Cardiac septum (tissue), 1 donor: ENCODE results near the gene CDK18. TPM values are rescaled to one million over a fixed set of nuclear protein-coding genes. Genes with fewer than 3 reads are reported as not detected.
A peak's percentile ranks its signal among the peaks of the same experiment; 100 is the strongest.

ENCODE experiments used
- DNase-seq: peaks from one replicate; pipeline ENCODE4 v3.0.0-alpha.2; 2020; ENCODE audit warnings: low spot score
- intact Hi-C: fragments of 100-400 bp; cut with DNase I; formaldehyde crosslinking; loops from one replicate; pipeline ENCODE4 v1.14.0; 2022
- total RNA-seq: library from RNA; stranded (reverse); fragmentation: NEBNext Ultra II Directional; extraction: Animal tissue kit (Norgen Biotek cat#: 25700); gene quantifications from one replicate; pipeline ENCODE4 v1.2.1, GENCODE V29; 2021
- donor health status: DM: no; HTN: no; CAD: no.

The CDK18 gene
- total RNA-seq, 1 donor from 2014 or later = 195 TPM

DNA sequence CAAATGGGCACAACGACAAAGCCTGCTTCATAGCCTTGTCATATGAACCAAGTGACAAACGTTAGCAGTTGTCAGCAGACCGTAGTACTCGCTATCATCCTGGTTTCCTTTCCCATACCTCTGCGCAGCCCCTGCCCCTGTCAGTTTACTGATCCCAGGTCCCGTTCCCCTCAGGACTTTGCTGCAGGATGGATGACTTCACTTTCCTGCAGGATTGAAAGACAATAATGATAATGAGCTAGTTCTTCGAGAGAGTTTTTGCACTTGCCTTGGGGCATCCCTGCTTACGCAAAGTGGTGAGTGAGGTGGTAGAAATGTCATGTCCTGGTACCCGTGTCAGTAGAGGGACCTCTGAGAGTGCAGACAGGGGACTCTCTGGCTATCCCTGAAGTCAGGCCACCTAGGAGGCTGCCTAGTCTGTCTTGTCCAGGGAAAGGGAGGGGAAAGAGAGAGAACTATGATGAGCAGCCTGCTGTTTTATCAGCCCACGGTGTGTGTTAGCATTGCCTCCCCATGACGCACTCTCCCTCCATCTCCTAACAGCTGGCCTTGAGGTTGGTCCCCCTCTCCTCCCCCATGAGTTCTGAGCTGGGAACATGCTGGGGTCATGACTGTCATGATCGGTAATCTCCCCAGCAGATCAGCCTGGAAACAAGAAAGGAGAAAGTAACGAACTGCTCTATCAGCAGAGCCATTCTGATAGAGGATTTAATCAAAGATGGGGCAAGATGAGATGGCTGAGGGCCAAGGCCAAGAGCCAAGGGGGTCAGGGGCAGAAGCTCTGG, 73.6 kb downstream of the CDK18 start:
- DNase-seq = peak; percentile 65
- intact Hi-C loops = no loop called here

DNA sequence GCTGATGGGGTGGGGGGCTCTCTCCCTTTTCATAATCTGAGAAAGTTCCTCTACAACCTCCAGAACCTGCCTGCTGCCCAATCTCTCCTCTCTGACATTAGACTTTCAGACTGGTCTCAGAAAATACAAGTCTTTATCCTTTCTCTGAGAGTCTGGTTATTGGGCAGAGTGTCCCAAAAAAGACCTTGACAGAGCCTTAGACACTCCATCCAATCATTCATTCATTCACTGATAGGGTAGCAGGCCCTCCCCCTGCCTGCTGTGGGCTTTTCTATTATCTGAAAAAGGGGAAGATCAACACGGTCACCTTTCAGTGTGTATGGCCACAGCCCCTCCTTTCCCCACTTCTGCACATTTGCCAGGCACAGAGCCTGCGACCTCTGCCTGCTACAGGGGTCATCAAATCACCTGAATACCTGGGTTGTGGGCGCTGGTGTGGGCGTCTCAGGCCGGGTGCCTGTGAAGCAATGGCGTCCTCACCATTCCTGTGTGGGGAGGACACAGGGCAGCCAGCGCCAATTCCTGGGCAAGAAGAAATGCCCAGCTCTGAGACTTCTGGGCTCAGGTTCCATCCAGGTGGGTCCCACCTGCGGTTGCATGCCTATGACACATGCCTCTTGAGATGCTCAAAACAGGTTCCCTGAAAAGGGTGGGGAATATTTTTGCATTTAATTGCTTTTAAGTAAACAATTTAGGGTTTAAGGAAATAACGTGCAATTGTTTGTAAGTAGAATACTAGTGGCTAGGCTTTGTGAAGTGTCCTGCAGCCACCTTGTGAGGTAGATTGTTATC, 74.5 kb downstream of the CDK18 start:
- peak; percentile 20 for DNase-seq
- intact Hi-C loops = no loop called here

GRCh38 chr1:205579711-205580110, 75.2 kb downstream of the CDK18 start:
- peak; percentile 17 for DNase-seq
- intact Hi-C loops = no loop called here

- intact Hi-C loops = no loop called here
- DNase-seq = peak; percentile 43
Observed at GRCh38 chr1:205580140-205580922, 75.9 kb downstream of the CDK18 start.

- intact Hi-C loops = no loop called here
- no peak for DNase-seq
Observed at GRCh38 chr1:205580923-205581180, 76.4 kb downstream of the CDK18 start.

DNA sequence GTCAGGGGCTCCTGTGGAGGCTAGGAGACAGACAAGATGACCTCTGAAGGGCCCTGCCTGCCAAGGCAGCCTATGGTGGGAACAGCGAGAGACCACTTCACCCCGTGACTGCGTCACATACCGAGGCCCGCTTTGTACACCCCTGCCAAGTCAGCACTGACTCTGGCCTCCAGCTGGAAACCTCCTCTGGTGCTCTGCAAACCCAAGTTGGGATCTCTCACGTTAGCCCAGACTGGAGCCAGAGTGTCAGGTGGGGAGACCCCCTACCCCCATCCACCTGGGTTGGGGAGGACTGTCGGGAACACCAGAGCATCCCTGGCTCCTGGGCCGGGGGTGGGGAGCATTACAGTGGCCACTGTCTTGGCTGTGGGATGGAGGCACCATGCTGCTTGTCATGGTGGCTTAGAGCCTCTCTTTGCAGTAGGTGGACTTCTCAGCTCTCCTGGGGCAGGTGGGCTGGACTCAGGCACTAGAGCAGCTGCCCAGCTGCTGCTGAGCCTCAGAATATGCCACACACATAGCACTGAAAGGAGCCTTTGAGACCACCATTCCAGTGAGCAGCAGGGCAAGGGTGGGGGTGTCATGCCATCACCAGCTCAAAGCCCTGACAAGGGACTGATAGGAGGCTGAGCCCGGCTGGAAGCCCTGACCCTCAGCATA, 77.0 kb downstream of the CDK18 start:
- intact Hi-C loops = no loop called here

GRCh38 chr1:205582046-205582445, 77.6 kb downstream of the CDK18 start:
- intact Hi-C loops = no loop called here
- peak; percentile 62 for DNase-seq

More for the DNA sequence above, 77.0 kb downstream of the CDK18 start:
- peak; percentile 71 for DNase-seq

Other genes with a start within 250 kb of the CDK18 start
- 0.75 TPM for gene NUAK2, start 182.9 kb upstream of the CDK18 start, total RNA-seq
- gene KLHDC8A, start 147.7 kb upstream of the CDK18 start, total RNA-seq = not detected
- gene LEMD1, start 82.6 kb upstream of the CDK18 start, total RNA-seq = not detected
- gene BLACAT1, start 48.6 kb upstream of the CDK18 start, total RNA-seq = not detected
- 42.3 TPM for gene ELK4, start 127.3 kb downstream of the CDK18 start, total RNA-seq
- 1.8 TPM for gene SLC45A3, start 175.8 kb downstream of the CDK18 start, total RNA-seq
- 213 TPM for gene NUCKS1, start 245.5 kb downstream of the CDK18 start, total RNA-seq